H1 (cell line): ENCODE measurements around the gene ENAH. TPM values are rescaled to one million over a fixed set of nuclear protein-coding genes. Genes with fewer than 3 reads are reported as not detected.

Experiments
- CTCF ChIA-PET: fragments of 300-600 bp; sonication (Branson Sonifier 250); formaldehyde crosslinking; loops from one replicate; lab custom pipeline; 2021; ENCODE audit not compliant: partially characterized antibody; lab: Charles Lee
- POLR2A ChIA-PET: fragments of 300-600 bp; sonication (Branson Sonifier 250); formaldehyde crosslinking; loops from one replicate; lab custom pipeline; 2021; ENCODE audit warnings: inconsistent platforms; ENCODE audit not compliant: partially characterized antibody; lab: Charles Lee
- DNase-seq, 2 experiments: peaks; one replicate each; pipeline versions ENCODE4 v3.0.0 to v3.0.0-alpha.2; 2010 to 2022; ENCODE audit warnings: low spot score in 2 of 2, low read depth in 1 of 2, mixed read lengths in 1 of 2
- FAIRE-seq: peaks from 2 replicates; lab custom pipeline; 2011; peaks lifted over from hg19 to GRCh38; lab: Jason Lieb, UNC
- H2AFZ ChIP-seq: 2 replicates; pipeline ENCODE4 v1.8.1; 2012; ENCODE audit warnings: low read length, inconsistent platforms
- H2AK5ac ChIP-seq: 2 replicates; pipeline ENCODE4 v1.6.1; 2013; ENCODE audit warnings: low read depth, low read length
- H2BK120ac ChIP-seq: replicated peaks from 2 replicates; pipeline ENCODE3; 2013; ENCODE audit warnings: low read depth, low read length, inconsistent platforms
- H2BK12ac ChIP-seq: 2 replicates; pipeline ENCODE4 v1.6.1; 2013; ENCODE audit warnings: low read depth, low read length
- H2BK15ac ChIP-seq: 2 replicates; pipeline ENCODE4 v1.6.1; 2013; ENCODE audit warnings: low read length
- H2BK20ac ChIP-seq: 2 replicates; pipeline ENCODE4 v1.6.1; 2013; ENCODE audit warnings: low read length
- H2BK5ac ChIP-seq: 2 replicates; pipeline ENCODE4 v1.6.1; 2013; ENCODE audit warnings: low read depth, low read length
- H3K14ac ChIP-seq: 2 replicates; pipeline ENCODE4 v1.6.1; 2013; ENCODE audit warnings: inconsistent platforms; ENCODE audit not compliant: insufficient read length
- H3K18ac ChIP-seq: 2 replicates; pipeline ENCODE4 v1.6.1; 2013; ENCODE audit warnings: low read length; ENCODE audit errors: extremely low read depth
- H3K23ac ChIP-seq: 2 replicates; pipeline ENCODE4 v1.6.1; 2013; ENCODE audit warnings: inconsistent platforms; ENCODE audit not compliant: insufficient read length
- H3K23me2 ChIP-seq: 2 replicates; pipeline ENCODE4 v1.6.1; 2013; ENCODE audit warnings: low read depth, low read length
- H3K27ac ChIP-seq: 2 replicates; pipeline ENCODE4 v1.6.1; 2011; ENCODE audit warnings: low read depth, low read length, inconsistent platforms
- H3K27me3 ChIP-seq, 4 experiments: replicated peaks in 1 of 4; 1 replicate in 1 of 4; 2 replicates in 3 of 4; pipeline versions ENCODE4 v1.6.1 to v1.8.1; 2011 to 2013; ENCODE audit warnings: low read length in 3 of 4, mild to moderate bottlenecking in 3 of 4, inconsistent platforms in 2 of 4, mixed read lengths in 2 of 4, moderate library complexity in 1 of 4; ENCODE audit not compliant: control insufficient read depth in 3 of 4, insufficient read depth in 3 of 4; ENCODE audit errors: extremely low read depth in 1 of 4
- H3K36me3 ChIP-seq, 4 experiments: 2 replicates each; pipeline versions ENCODE4 v1.6.1 to v1.8.1; 2011 to 2013; ENCODE audit warnings: mild to moderate bottlenecking in 4 of 4, low read length in 3 of 4, moderate library complexity in 2 of 4, control low read depth in 1 of 4, inconsistent platforms in 1 of 4; ENCODE audit not compliant: insufficient read depth in 4 of 4, control insufficient read depth in 2 of 4
- H3K4ac ChIP-seq: replicated peaks from 2 replicates; pipeline ENCODE3; 2013; ENCODE audit warnings: low read length, low read depth, mixed read lengths, inconsistent platforms; ENCODE audit not compliant: insufficient read length
- H3K4me1 ChIP-seq, 4 experiments: replicated peaks in 1 of 4; 1 replicate in 1 of 4; 2 replicates in 3 of 4; pipeline versions ENCODE4 v1.6.1 to v1.8.1; 2011 to 2013; ENCODE audit warnings: low read length in 3 of 4, inconsistent platforms in 2 of 4, mixed read lengths in 1 of 4; ENCODE audit not compliant: insufficient read depth in 4 of 4, control insufficient read depth in 3 of 4
- H3K4me2 ChIP-seq, 2 experiments: 2 replicates each; pipeline versions ENCODE4 v1.6.1 to v1.8.1; 2011 to 2013; ENCODE audit warnings: low read depth in 2 of 2, low read length in 2 of 2, control low read depth in 1 of 2, inconsistent platforms in 1 of 2, mild to moderate bottlenecking in 1 of 2; ENCODE audit not compliant: insufficient read depth in 1 of 2
- H3K4me3 ChIP-seq, 4 experiments: fragments of 200-600, 300-600 bp in 1 of 4; sonication (generic), shearing (Covaris generic), sonication (Bioruptor Twin) in 1 of 4; 2 replicates each; pipeline versions ENCODE4 v1.5.1 to v1.8.1; 2011 to 2016; ENCODE audit warnings: low read length in 4 of 4, low read depth in 3 of 4, control low read depth in 2 of 4, inconsistent platforms in 2 of 4, mild to moderate bottlenecking in 2 of 4, mixed read lengths in 1 of 4, moderate library complexity in 1 of 4; ENCODE audit not compliant: insufficient read depth in 2 of 4; ENCODE audit errors: extremely low read depth in 1 of 4
- H3K56ac ChIP-seq: replicated peaks from 2 replicates; pipeline ENCODE3; 2013; ENCODE audit warnings: low read depth, mild to moderate bottlenecking, mixed read lengths, low read length, inconsistent platforms; ENCODE audit not compliant: insufficient read length
- H3K79me1 ChIP-seq: 2 replicates; pipeline ENCODE4 v1.6.1; 2013; ENCODE audit warnings: low read depth, low read length, control low read depth
- H3K79me2 ChIP-seq, 2 experiments: 2 replicates each; pipeline versions ENCODE4 v1.6.1 to v1.8.1; 2012 to 2013; ENCODE audit warnings: low read length in 2 of 2, mild to moderate bottlenecking in 2 of 2, inconsistent platforms in 1 of 2; ENCODE audit not compliant: insufficient read depth in 2 of 2, control insufficient read depth in 1 of 2
- H3K9ac ChIP-seq, 4 experiments: replicated peaks in 1 of 4; 1 replicate in 1 of 4; 2 replicates in 3 of 4; pipeline versions ENCODE4 v1.6.1 to v1.8.1; 2011 to 2013; ENCODE audit warnings: low read depth in 3 of 4, low read length in 3 of 4, control low read depth in 2 of 4, mild to moderate bottlenecking in 2 of 4, moderate library complexity in 2 of 4, inconsistent platforms in 1 of 4; ENCODE audit errors: extremely low read depth in 1 of 4
- H3K9me3 ChIP-seq, 2 experiments: 2 replicates each; pipeline versions ENCODE4 v1.6.1 to v1.8.1; 2012 to 2013; ENCODE audit warnings: mild to moderate bottlenecking in 2 of 2, moderate library complexity in 2 of 2, control low read depth in 1 of 2, inconsistent platforms in 1 of 2, low read depth in 1 of 2, low read length in 1 of 2, mixed read lengths in 1 of 2; ENCODE audit not compliant: insufficient read depth in 2 of 2
- H4K20me1 ChIP-seq, 2 experiments: replicated peaks in 1 of 2; 2 replicates each; pipeline versions ENCODE3 to v1.8.1; 2011 to 2013; ENCODE audit warnings: inconsistent platforms in 2 of 2, low read length in 2 of 2, mild to moderate bottlenecking in 1 of 2; ENCODE audit not compliant: insufficient read depth in 2 of 2, control insufficient read depth in 1 of 2
- H4K5ac ChIP-seq: 2 replicates; pipeline ENCODE4 v1.6.1; 2013; ENCODE audit warnings: low read length, low read depth, mixed read lengths, inconsistent platforms; ENCODE audit not compliant: insufficient read length
- H4K8ac ChIP-seq: 2 replicates; pipeline ENCODE4 v1.8.0; 2013; ENCODE audit warnings: mild to moderate bottlenecking, moderate library complexity, low read length, inconsistent platforms; ENCODE audit not compliant: insufficient read depth; ENCODE audit errors: extremely low read depth
- H4K91ac ChIP-seq: replicated peaks from 2 replicates; pipeline ENCODE3; 2013; ENCODE audit warnings: low read length, mixed read lengths, inconsistent platforms; ENCODE audit not compliant: insufficient read length
- ATF2 ChIP-seq: IDR thresholded peaks from 2 replicates; pipeline ENCODE4 v1.6.1; 2012; ENCODE audit warnings: low read length, inconsistent platforms
- CBX8 ChIP-seq: fragments of 300-800, 300-1000 bp; sonication (generic); IDR thresholded peaks from 2 replicates; pipeline ENCODE4 v1.7.1; 2016; ENCODE audit warnings: low read depth, low read length, borderline replicate concordance
- JUN ChIP-seq: IDR thresholded peaks from 2 replicates; pipeline ENCODE4 v1.6.1; 2011; ENCODE audit warnings: low read depth, mild to moderate bottlenecking, improper control_type of control experiment, low read length
- KDM1A ChIP-seq: fragments of 200-600, 300-600 bp; sonication (generic); IDR thresholded peaks from 2 replicates; pipeline ENCODE4 v1.7.1; 2016; ENCODE audit warnings: mild to moderate bottlenecking, low read length, borderline replicate concordance
- MAFK ChIP-seq: IDR thresholded peaks from 2 replicates; pipeline ENCODE4 v1.6.1; 2012; ENCODE audit warnings: low read depth, mild to moderate bottlenecking, improper control_type of control experiment, low read length
- POLR2A ChIP-seq, 2 experiments: IDR thresholded peaks; 1 replicate in 1 of 2; 2 replicates in 1 of 2; pipeline ENCODE4 v1.6.1; 2011; ENCODE audit warnings: low read depth in 2 of 2, low read length in 2 of 2, mild to moderate bottlenecking in 2 of 2; ENCODE audit errors: control extremely low read depth in 1 of 2
- TAF1 ChIP-seq: IDR thresholded peaks from 2 replicates; pipeline ENCODE4 v1.6.1; 2011; ENCODE audit warnings: mild to moderate bottlenecking, low read depth, low read length
- WGBS, 2 experiments: shearing (Covaris generic) in 1 of 2; methylation state at CpG; one replicate each; pipeline versions ENCODE4 v1.1.6 to v1.1.7; 2013 to 2015; ENCODE audit warnings: low lambda C conversion rate in 2 of 2, mixed read lengths in 2 of 2, inconsistent platforms in 1 of 2, low coverage in 1 of 2, missing lambda C conversion rate in 1 of 2; ENCODE audit not compliant: insufficient replicate concordance in 2 of 2, insufficient coverage in 1 of 2, insufficient read length in 1 of 2; ENCODE audit errors: extremely low coverage in 1 of 2, missing lambda C conversion rate in 1 of 2; 5-methylcytosine and 5-hydroxymethylcytosine counted together
- polyA plus RNA-seq, 7 experiments: library from polyadenylated mRNA; depleted of rRNA in 3 of 7; stranded (reverse) in 5 of 7; unstranded in 2 of 7; fragments of >200 nt in 5 of 7; fragments of 200-250 nt in 2 of 7; gene quantifications; 1 replicate in 5 of 7; 2 replicates in 1 of 7; 4 replicates in 1 of 7; pipeline versions ENCODE4 v1.2.1 to v1.2.3, GENCODE V29; 2011 to 2013; ENCODE audit warnings: missing spikeins in 2 of 7, mixed read lengths in 2 of 7
- total RNA-seq: library from RNA; stranded (reverse); fragmentation: NEBNext Ultra II Directional; extraction: Animal tissue kit (Norgen Biotek cat#: 25700); gene quantifications from 2 replicates; pipeline ENCODE4 v1.2.1, GENCODE V29; 2021

The ENAH gene
- total and polyA plus RNA-seq, 2 of the 8 experiments (the other 6 are each of a cell fraction or from before 2014, with no cell fraction given) = 39.1 to 335 TPM

- no peak overlapping the region for H3K9ac ChIP-seq
- H3K23me2 ChIP-seq = no peaks in the 10 kb centered on the region
- DNase-seq (peak in 1 of 2 experiments; percentile 31), FAIRE-seq (no peak)
- no peaks in the 10 kb centered on the region for H3K79me2 ChIP-seq
- H2AK5ac ChIP-seq = no peak overlapping the region
- H2BK120ac ChIP-seq = no peak overlapping the region
- no peak overlapping the region for H2BK15ac ChIP-seq
- no peak overlapping the region for H3K4me3 ChIP-seq
- H4K91ac ChIP-seq = no peak overlapping the region
- no peak overlapping the region for H2BK12ac ChIP-seq
- peak; percentile 78; the same call in 1 of the 2 replicates for TF ChIP-seq KDM1A
- TF ChIP-seq MAFK = no peak
- no peak for TF ChIP-seq ATF2
- TF ChIP-seq POLR2A (IDR thresholded peaks at IDR 0.05; ENCODE audit: control extremely low read depth in 1 of 2, low read depth in 2 of 2, low read length in 2 of 2) = no peak
- TF ChIP-seq TAF1 = no peak
- no peak for TF ChIP-seq JUN
- no peak for TF ChIP-seq CBX8
- ChIA-PET CTCF (interaction anchor here (1.1 to 18.7 kb wide), 25 partner anchors 7 to 517 kb away, joined by 3 to 229 read pairs (median 8); partner anchors contain the start of genes EPHX1, LEFTY1 and SRP9), POLR2A (no interaction called here)
- no peak overlapping the region for H3K4me2 ChIP-seq
- no peak overlapping the region for H3K27ac ChIP-seq
- no peak overlapping the region for H4K8ac ChIP-seq
- H3K79me1 ChIP-seq = no peaks in the 10 kb centered on the region
- no peaks in the 10 kb centered on the region for H3K27me3 ChIP-seq
- no peak overlapping the region for H2AFZ ChIP-seq
- H3K9me3 ChIP-seq = no peaks in the 10 kb centered on the region
- H3K4me1 ChIP-seq = peaks cover 0 to 6% (median 1%) of the 10 kb centered on the region in 4 experiments; a peak in 3 of 7 replicates
- H3K56ac ChIP-seq = no peak overlapping the region
- H4K5ac ChIP-seq = no peak overlapping the region
- H4K20me1 ChIP-seq = no peaks in the 10 kb centered on the region
- no peak overlapping the region for H2BK5ac ChIP-seq
- no peak overlapping the region for H3K18ac ChIP-seq
- no peak overlapping the region for H3K14ac ChIP-seq
- H3K36me3 ChIP-seq = no peaks in the 10 kb centered on the region
- no peak overlapping the region for H3K23ac ChIP-seq
- no peak overlapping the region for H3K4ac ChIP-seq
- no peak overlapping the region for H2BK20ac ChIP-seq
- WGBS, 2 experiments = 90% methylated on average over 7 of the region's 7 CpGs; no CpG with 5 or more reads in 1 of the 2 experiments
Measured at GRCh38 chr1:225476100-225476511, 176.8 kb downstream of the ENAH start.
